Measurements from ENCODE around the gene ZNF45. TPM values are rescaled to one million over a fixed set of nuclear protein-coding genes. Genes with fewer than 3 reads are reported as not detected.

Gene ZNF45
- polyA plus RNA-seq, 1 of the 3 experiments (the other 2 are of a cell fraction): 9.7 TPM

- Histone ChIP-seq H3K27me3 (ENCODE audit: insufficient read depth) (no peaks in the 10 kb centered on the region), H3K79me2 (ENCODE audit: insufficient read depth) (no peaks in the 10 kb centered on the region), H3K4me1 (ENCODE audit: control insufficient read depth in 1 of 2, insufficient read depth in 2 of 2, low read depth in 1 of 2, low read length in 1 of 2) (peaks cover 0 to 6% of the 10 kb centered on the region in 2 experiments; a peak in 1 of 4 replicates), H3K4me2 (peak overlapping the region; percentile 72; the same call in 1 of the 2 replicates), H2AFZ (ENCODE audit: low read depth) (peak overlapping the region; percentile 89), H3K27ac (ENCODE audit: low read depth in 2 of 2, low read length in 1 of 2) (no peak overlapping the region), H3K36me3 (replicated peaks in 1 of 2; ENCODE audit: control insufficient read depth in 1 of 2, insufficient read depth in 2 of 2, low read length in 1 of 2) (peaks cover 2 to 25% of the 10 kb centered on the region in 2 experiments), H3K4me3 (ENCODE audit: low read depth in 2 of 2, low read length in 1 of 2) (peak overlapping the region; percentile 60 to 70; a peak in 2 of 4 replicates), H4K20me1 (ENCODE audit: insufficient read depth) (no peaks in the 10 kb centered on the region), H3K9ac (no peak overlapping the region), H3F3A (replicated peaks; ENCODE audit: insufficient read depth) (no peaks in the 10 kb centered on the region), H3K9me3 (no peaks in the 10 kb centered on the region; the same call in 1 of the 2 replicates), H3K9me2 (no peaks in the 10 kb centered on the region)
- TF ChIP-seq GABPA (IDR thresholded peaks at IDR 0.05; ENCODE audit: low read depth) (no peak), RAD21 (IDR thresholded peaks at IDR 0.05; ENCODE audit: low read length) (no peak), GATA2 (CRISPR knock-in tag; IDR thresholded peaks at IDR 0.05) (no peak), FOXJ3 (CRISPR knock-in tag; IDR thresholded peaks at IDR 0.05) (no peak), EP300 (IDR thresholded peaks at IDR 0.05; ENCODE audit: borderline replicate concordance in 1 of 2, low read depth in 1 of 2, low read length in 1 of 2) (no peak), USF2 (IDR thresholded peaks at IDR 0.05; ENCODE audit: borderline replicate concordance, low read depth, low read length) (no peak), MEF2A (IDR thresholded peaks at IDR 0.05; ENCODE audit: borderline replicate concordance, low read depth) (no peak), POLR2AphosphoS5 (IDR thresholded peaks at IDR 0.05; ENCODE audit: low read depth, low read length) (no peak), NRF1 (IDR thresholded peaks at IDR 0.05; ENCODE audit: low read depth, low read length) (no peak), MXI1 (IDR thresholded peaks at IDR 0.05; ENCODE audit: low read depth, low read length) (no peak), PBX3 (IDR thresholded peaks at IDR 0.05) (no peak), RFX5 (IDR thresholded peaks at IDR 0.05; ENCODE audit: low read length) (no peak), ZBTB33 (IDR thresholded peaks at IDR 0.05; ENCODE audit: borderline replicate concordance, low read depth) (no peak), SIN3A (IDR thresholded peaks at IDR 0.05; ENCODE audit: borderline replicate concordance, low read depth, low read length) (no peak), IRF3 (IDR thresholded peaks at IDR 0.05; ENCODE audit: low read depth, low read length) (no peak), JUND (IDR thresholded peaks at IDR 0.05) (no peak), EZH2phosphoT487 (IDR thresholded peaks at IDR 0.05; ENCODE audit: borderline replicate concordance, low read depth) (no peak), FOXM1 (IDR thresholded peaks at IDR 0.05; ENCODE audit: low read depth) (no peak), ELF1 (IDR thresholded peaks at IDR 0.05) (no peak)
- WGBS (ENCODE audit: low lambda C conversion rate): 68% methylated on average over 4 of the region's 4 CpGs
- no peak for DNase-seq
- ChIA-PET POLR2A (interaction anchor here (1.1 to 1.9 kb wide), 2 partner anchors 33 to 49 kb away, joined by 6 to 17 read pairs; partner anchors contain the start of genes ZNF221 and ZNF45), CTCF (no interaction called here)
These were observed 32.7 kb downstream of the ZNF45 start for GRCh38 chr19:43902399-43902798.

All from SK-N-SH (cell line).